Right lobe of liver (tissue), 4 donors: ENCODE measurements around the gene APLF.

Experiments
- POLR2A ChIP-seq: fragments of 450-650 bp; IDR thresholded peaks from one replicate; pipeline ENCODE4 v1.6.1; 2017; ENCODE audit warnings: antibody characterized with exemption, mild to moderate bottlenecking
- TF ChIP-seq, protein P1 (sequence below), 4 donors: fragments of 200-600 bp in 3 of 4; fragments of 450-650 bp in 1 of 4; IDR thresholded peaks; one replicate each; pipeline versions ENCODE4 v1.5.1 to v1.8.0; 2016 to 2022; ENCODE audit warnings: antibody characterized with exemption in 4 of 4, mild to moderate bottlenecking in 2 of 4
- donor health status: DM: no; HTN: no; CAD: no.
- donor health status: DM: no; HTN: no; CAD: no.
- donor health status: DM: no; HTN: yes; CAD: no.

DNA sequence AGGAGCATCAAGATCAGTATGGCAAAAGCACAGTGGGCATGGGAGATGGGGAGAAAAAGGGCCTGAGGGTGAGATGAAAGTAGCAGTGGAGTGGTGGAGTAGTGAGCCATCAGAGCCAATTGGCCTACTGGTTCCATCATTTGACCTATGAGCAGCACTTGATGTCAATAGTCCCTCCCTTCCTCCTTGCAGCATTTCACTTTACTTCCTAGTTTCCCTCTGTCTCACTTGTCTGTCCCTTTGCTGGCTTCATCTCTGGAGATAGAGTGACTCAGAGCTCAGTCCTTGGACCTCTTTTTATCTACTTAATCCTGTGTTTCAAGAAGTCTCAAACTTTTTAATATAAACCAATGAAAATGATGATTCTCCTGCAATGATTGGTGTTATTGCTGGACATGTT lies 32.4 kb upstream of the APLF start:
- TF ChIP-seq, protein P1, sequence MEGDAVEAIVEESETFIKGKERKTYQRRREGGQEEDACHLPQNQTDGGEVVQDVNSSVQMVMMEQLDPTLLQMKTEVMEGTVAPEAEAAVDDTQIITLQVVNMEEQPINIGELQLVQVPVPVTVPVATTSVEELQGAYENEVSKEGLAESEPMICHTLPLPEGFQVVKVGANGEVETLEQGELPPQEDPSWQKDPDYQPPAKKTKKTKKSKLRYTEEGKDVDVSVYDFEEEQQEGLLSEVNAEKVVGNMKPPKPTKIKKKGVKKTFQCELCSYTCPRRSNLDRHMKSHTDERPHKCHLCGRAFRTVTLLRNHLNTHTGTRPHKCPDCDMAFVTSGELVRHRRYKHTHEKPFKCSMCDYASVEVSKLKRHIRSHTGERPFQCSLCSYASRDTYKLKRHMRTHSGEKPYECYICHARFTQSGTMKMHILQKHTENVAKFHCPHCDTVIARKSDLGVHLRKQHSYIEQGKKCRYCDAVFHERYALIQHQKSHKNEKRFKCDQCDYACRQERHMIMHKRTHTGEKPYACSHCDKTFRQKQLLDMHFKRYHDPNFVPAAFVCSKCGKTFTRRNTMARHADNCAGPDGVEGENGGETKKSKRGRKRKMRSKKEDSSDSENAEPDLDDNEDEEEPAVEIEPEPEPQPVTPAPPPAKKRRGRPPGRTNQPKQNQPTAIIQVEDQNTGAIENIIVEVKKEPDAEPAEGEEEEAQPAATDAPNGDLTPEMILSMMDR (IDR thresholded peaks at IDR 0.05): no peak
- TF ChIP-seq POLR2A: no peak
